Astrocyte (in vitro differentiated cells and primary cell): ENCODE measurements around the gene ARHGAP44. TPM values are rescaled to one million over a fixed set of nuclear protein-coding genes. Genes with fewer than 3 reads are reported as not detected.

Source experiments
- DNase-seq: peaks from one replicate; pipeline ENCODE4 v3.0.0-alpha.2; 2010; ENCODE audit warnings: low read depth
- FAIRE-seq: peaks from 2 replicates; lab custom pipeline; 2011; peaks lifted over from hg19 to GRCh38; lab: Jason Lieb, UNC
- H2AFZ ChIP-seq: 2 replicates; pipeline ENCODE4 v1.6.0; 2012; ENCODE audit warnings: low read depth, low read length, inconsistent platforms
- H3K27ac ChIP-seq: 2 replicates; pipeline ENCODE4 v1.5.1; 2011; ENCODE audit warnings: low read depth, low read length, inconsistent platforms
- H3K27me3 ChIP-seq: 2 replicates; pipeline ENCODE4 v1.6.0; 2011; ENCODE audit warnings: low read length, inconsistent platforms; ENCODE audit not compliant: insufficient read depth
- H3K36me3 ChIP-seq: 2 replicates; pipeline ENCODE4 v1.5.1; 2011; ENCODE audit warnings: low read length, inconsistent platforms; ENCODE audit not compliant: insufficient read depth
- H3K4me1 ChIP-seq: 2 replicates; pipeline ENCODE4 v1.5.1; 2011; ENCODE audit warnings: low read length, inconsistent platforms; ENCODE audit not compliant: insufficient read depth
- H3K4me2 ChIP-seq: 2 replicates; pipeline ENCODE4 v1.6.0; 2012; ENCODE audit warnings: low read length, inconsistent platforms
- H3K4me3 ChIP-seq: 2 replicates; pipeline ENCODE4 v1.5.1; 2011; ENCODE audit warnings: low read depth, mild to moderate bottlenecking, low read length, inconsistent platforms; ENCODE audit not compliant: insufficient read depth
- H3K79me2 ChIP-seq: 2 replicates; pipeline ENCODE4 v1.6.0; 2012; ENCODE audit warnings: mild to moderate bottlenecking, low read length, inconsistent platforms; ENCODE audit not compliant: insufficient read depth
- H3K9ac ChIP-seq: 2 replicates; pipeline ENCODE4 v1.6.0; 2012; ENCODE audit warnings: mild to moderate bottlenecking, low read length, inconsistent platforms
- H3K9me3 ChIP-seq: 2 replicates; pipeline ENCODE4 v1.5.1; 2012; ENCODE audit warnings: low read depth, mild to moderate bottlenecking, low read length, inconsistent platforms; ENCODE audit not compliant: insufficient read depth
- H4K20me1 ChIP-seq: 2 replicates; pipeline ENCODE4 v1.6.0; 2012; ENCODE audit warnings: low read length, inconsistent platforms; ENCODE audit not compliant: insufficient read depth
- H3K27ac Mint-ChIP-seq: one replicate; pipeline ENCODE4 v1.8.0; 2021; ENCODE audit warnings: mild to moderate bottlenecking, mixed read lengths; ENCODE audit not compliant: unreplicated experiment
- H3K27me3 Mint-ChIP-seq: one replicate; pipeline ENCODE4 v1.8.0; 2021; ENCODE audit warnings: low read depth, mixed read lengths; ENCODE audit not compliant: unreplicated experiment
- H3K36me3 Mint-ChIP-seq: one replicate; pipeline ENCODE4 v1.8.0; 2021; ENCODE audit warnings: low read depth, mixed read lengths; ENCODE audit not compliant: unreplicated experiment
- H3K4me1 Mint-ChIP-seq: one replicate; pipeline ENCODE4 v1.8.0; 2021; ENCODE audit warnings: low read depth, mixed read lengths; ENCODE audit not compliant: unreplicated experiment
- H3K4me3 Mint-ChIP-seq: one replicate; pipeline ENCODE4 v1.8.0; 2021; ENCODE audit warnings: mild to moderate bottlenecking, moderate library complexity, mixed read lengths; ENCODE audit not compliant: unreplicated experiment
- H3K9me3 Mint-ChIP-seq: one replicate; pipeline ENCODE4 v1.8.0; 2021; ENCODE audit warnings: mild to moderate bottlenecking, mixed read lengths; ENCODE audit not compliant: unreplicated experiment
- EZH2 ChIP-seq: IDR thresholded peaks from 2 replicates; pipeline ENCODE4 v1.6.1; 2012; ENCODE audit warnings: mild to moderate bottlenecking, low read length, inconsistent platforms; ENCODE audit not compliant: insufficient read depth
- total RNA-seq: library from RNA; stranded (reverse); gene quantifications from 2 replicates; pipeline ENCODE4 v1.2.1, GENCODE V29; 2021
- TF ChIP-seq, protein P1 (sequence below): IDR thresholded peaks from 2 replicates; pipeline ENCODE4 v1.5.1; 2011; ENCODE audit warnings: low read depth, mild to moderate bottlenecking, inconsistent platforms, low read length, moderate library complexity; ENCODE audit not compliant: insufficient read depth

The ARHGAP44 gene
- total RNA-seq, 1 donor from 2014 or later = 3.0 TPM

- Histone ChIP-seq H3K4me3 (peak overlapping the region; percentile 49), H2AFZ (peak overlapping the region; percentile 89), H3K27ac (no peak overlapping the region), H3K36me3 (no peaks in the 10 kb centered on the region), H3K9me3 (no peaks in the 10 kb centered on the region), H3K4me2 (peak overlapping the region; percentile 84), H3K27me3 (no peaks in the 10 kb centered on the region), H3K9ac (peak overlapping the region; percentile 44), H4K20me1 (no peaks in the 10 kb centered on the region), H3K79me2 (no peaks in the 10 kb centered on the region), H3K4me1 (peaks cover 3% of the 10 kb centered on the region)
- H3K27me3 Mint-ChIP-seq = peaks cover 11% of the 10 kb centered on the region
- H3K36me3 Mint-ChIP-seq = no peaks in the 10 kb centered on the region
- H3K4me3 Mint-ChIP-seq = no peak overlapping the region
- peaks cover 3% of the 10 kb centered on the region for H3K9me3 Mint-ChIP-seq
- TF ChIP-seq, protein P1, sequence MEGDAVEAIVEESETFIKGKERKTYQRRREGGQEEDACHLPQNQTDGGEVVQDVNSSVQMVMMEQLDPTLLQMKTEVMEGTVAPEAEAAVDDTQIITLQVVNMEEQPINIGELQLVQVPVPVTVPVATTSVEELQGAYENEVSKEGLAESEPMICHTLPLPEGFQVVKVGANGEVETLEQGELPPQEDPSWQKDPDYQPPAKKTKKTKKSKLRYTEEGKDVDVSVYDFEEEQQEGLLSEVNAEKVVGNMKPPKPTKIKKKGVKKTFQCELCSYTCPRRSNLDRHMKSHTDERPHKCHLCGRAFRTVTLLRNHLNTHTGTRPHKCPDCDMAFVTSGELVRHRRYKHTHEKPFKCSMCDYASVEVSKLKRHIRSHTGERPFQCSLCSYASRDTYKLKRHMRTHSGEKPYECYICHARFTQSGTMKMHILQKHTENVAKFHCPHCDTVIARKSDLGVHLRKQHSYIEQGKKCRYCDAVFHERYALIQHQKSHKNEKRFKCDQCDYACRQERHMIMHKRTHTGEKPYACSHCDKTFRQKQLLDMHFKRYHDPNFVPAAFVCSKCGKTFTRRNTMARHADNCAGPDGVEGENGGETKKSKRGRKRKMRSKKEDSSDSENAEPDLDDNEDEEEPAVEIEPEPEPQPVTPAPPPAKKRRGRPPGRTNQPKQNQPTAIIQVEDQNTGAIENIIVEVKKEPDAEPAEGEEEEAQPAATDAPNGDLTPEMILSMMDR = no peak
- TF ChIP-seq EZH2 = no peak
- no peak for FAIRE-seq
- H3K27ac Mint-ChIP-seq = no peak overlapping the region
- DNase-seq = peak; percentile 13
- H3K4me1 Mint-ChIP-seq = no peaks in the 10 kb centered on the region
These were observed 184.3 kb downstream of the ARHGAP44 start for GRCh38 chr17:12973496-12974004.

DNA sequence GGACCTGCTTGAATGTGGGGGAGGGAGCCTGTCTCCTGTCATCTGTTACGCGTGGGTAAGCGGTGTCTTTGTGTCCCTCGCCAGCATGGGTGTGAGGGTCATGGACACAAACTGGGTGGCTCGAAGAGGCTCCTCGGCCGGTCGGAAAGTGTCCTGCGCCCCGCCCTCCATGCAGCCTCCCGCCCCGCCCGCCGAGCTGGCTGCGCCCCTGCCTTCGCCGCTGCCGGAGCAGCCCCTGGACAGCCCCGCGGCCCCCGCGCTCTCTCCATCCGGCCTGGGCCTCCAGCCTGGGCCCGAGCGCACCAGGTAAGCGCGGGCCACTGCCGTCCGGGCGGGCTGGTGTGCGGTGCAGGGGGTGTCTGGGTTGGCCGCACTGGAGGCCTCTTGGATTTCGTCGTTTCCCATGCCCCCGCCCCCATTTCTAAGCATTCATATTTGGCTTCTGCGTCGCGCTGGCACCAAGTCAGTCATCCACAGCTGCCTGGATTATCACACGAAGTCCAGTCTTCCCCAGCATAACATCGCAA is 184.8 kb downstream of the ARHGAP44 start:
- FAIRE-seq = no peak
- peaks cover 11% of the 10 kb centered on the region for H3K27me3 Mint-ChIP-seq
- DNase-seq = peak; percentile 11
- peak overlapping the region; percentile 44 for H3K9ac ChIP-seq
- peak overlapping the region; percentile 45 for H3K4me3 Mint-ChIP-seq
- no peaks in the 10 kb centered on the region for H3K36me3 ChIP-seq
- H3K27ac Mint-ChIP-seq = no peak overlapping the region
- no peak overlapping the region for H3K27ac ChIP-seq
- peak overlapping the region; percentile 49 for H3K4me3 ChIP-seq
- peak overlapping the region; percentile 89 for H2AFZ ChIP-seq
- no peaks in the 10 kb centered on the region for H3K27me3 ChIP-seq
- no peaks in the 10 kb centered on the region for H3K36me3 Mint-ChIP-seq
- peaks cover 3% of the 10 kb centered on the region for H3K4me1 ChIP-seq
- peak; percentile 39 for TF ChIP-seq EZH2
- TF ChIP-seq, protein P1 = no peak
- peak overlapping the region; percentile 84 for H3K4me2 ChIP-seq
- no peaks in the 10 kb centered on the region for H4K20me1 ChIP-seq
- H3K4me1 Mint-ChIP-seq = no peaks in the 10 kb centered on the region
- H3K9me3 Mint-ChIP-seq = peaks cover 3% of the 10 kb centered on the region
- H3K9me3 ChIP-seq = no peaks in the 10 kb centered on the region
- H3K79me2 ChIP-seq = no peaks in the 10 kb centered on the region
